GF-D8 (cell line): ENCODE data around the gene PCDHB2.
"Not testable (repeated sequence)": the region's sequence is repeated elsewhere in the genome, so short reads cannot be mapped to it uniquely, and the experiment has no call there.

Source experiments
- DNase-seq: peaks from one replicate; lab custom pipeline; 2025; lab: John Stamatoyannopoulos, UW

PCDHB2 gene

DNA sequence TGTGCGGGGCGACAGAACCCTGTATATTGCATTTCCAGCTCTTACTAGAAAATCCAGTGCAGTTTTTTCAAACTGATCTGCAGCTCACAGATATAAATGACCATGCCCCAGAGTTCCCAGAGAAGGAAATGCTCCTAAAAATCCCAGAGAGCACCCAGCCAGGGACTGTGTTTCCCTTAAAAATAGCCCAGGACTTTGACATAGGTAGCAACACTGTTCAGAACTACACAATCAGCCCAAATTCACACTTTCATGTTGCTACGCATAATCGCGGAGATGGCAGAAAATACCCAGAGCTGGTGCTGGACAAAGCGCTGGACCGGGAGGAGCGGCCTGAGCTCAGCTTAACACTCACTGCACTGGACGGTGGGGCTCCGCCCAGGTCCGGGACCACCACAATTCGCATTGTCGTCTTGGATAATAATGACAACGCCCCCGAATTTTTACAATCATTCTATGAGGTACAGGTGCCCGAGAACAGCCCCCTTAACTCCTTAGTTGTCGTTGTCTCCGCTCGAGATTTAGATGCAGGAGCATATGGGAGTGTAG lies 41.4 kb downstream of the PCDHB2 start:
- DNase-seq: no peak

DNA sequence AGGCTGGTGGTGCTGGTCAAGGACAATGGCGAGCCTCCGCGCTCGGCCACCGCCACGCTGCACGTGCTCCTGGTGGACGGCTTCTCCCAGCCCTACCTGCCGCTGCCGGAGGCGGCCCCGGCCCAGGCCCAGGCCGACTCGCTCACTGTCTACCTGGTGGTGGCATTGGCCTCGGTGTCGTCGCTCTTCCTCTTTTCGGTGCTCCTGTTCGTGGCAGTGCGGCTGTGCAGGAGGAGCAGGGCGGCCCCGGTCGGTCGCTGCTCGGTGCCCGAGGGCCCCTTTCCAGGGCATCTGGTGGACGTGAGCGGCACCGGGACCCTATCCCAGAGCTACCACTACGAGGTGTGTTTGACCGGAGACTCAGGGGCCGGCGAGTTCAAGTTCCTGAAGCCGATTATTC lies 42.9 kb downstream of the PCDHB2 start:
- DNase-seq: not testable (repeated sequence)
